GM10248 (cell line): ENCODE results near the gene DYNC2I2.

ENCODE experiments used
- CTCF ChIA-PET: fragments of 300-600 bp; sonication (Branson Sonifier 250); formaldehyde crosslinking; extraction: SDS; loops from one replicate; lab custom pipeline; 2021; ENCODE audit warnings: antibody characterized with exemption; lab: Yijun Ruan, JAX
- POLR2A ChIA-PET: fragments of 350-650 bp; sonication (Branson Sonifier 250); formaldehyde crosslinking; extraction: SDS; loops from one replicate; lab custom pipeline; 2020; ENCODE audit warnings: antibody characterized with exemption; lab: Yijun Ruan, JAX
- DNase-seq: peaks from one replicate; pipeline ENCODE4 v3.0.0; 2012; ENCODE audit errors: extremely low spot score
- CTCF ChIP-seq: IDR thresholded peaks from 2 replicates; pipeline ENCODE4 v1.5.1; 2012; ENCODE audit warnings: mild to moderate bottlenecking, low read depth; ENCODE audit errors: extremely low read depth, missing control alignments, control extremely low read depth

Gene DYNC2I2

DNA sequence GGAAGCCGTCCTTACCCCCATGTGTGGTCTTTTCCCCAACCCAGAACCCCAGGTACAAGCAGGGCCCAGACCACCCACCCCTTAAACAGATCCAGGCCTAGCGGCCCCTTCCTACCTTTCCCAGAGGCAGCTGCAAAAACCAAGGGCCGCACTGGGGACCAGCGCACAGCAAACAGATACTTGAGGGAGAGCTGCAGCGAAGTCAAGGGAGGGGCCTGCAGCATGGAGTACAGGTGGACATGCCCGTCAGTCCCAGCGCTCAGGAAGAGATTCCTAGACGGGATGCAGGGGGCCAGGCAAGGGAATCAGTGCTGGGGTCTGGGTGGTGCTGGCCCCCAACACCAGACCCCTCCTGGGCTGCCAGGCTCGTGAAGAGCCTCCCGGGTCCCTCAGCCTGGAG is 22.5 kb downstream of the DYNC2I2 start:
- TF ChIP-seq CTCF: no peak
- ChIA-PET CTCF (interaction anchor here (0.7 to 1.8 kb wide), 3 partner anchors 22 to 68 kb away, joined by 3 to 5 read pairs (median 4); partner anchors contain the start of gene PKN3), POLR2A (interaction anchor here (0.8 kb wide), 1 partner anchor 69 kb away, joined by 3 read pairs; no protein-coding TSS in a partner anchor)
- peak; percentile 18 for DNase-seq

- ChIA-PET POLR2A (interaction anchor here (0.8 kb wide), 1 partner anchor 68 kb away, joined by 3 read pairs; no protein-coding TSS in a partner anchor), CTCF (interaction anchor here (0.7 to 1.2 kb wide), 3 partner anchors 21 to 49 kb away, joined by 3 to 5 read pairs (median 3); no protein-coding TSS in a partner anchor)
- DNase-seq: no peak
- no peak for TF ChIP-seq CTCF
These were observed 23.0 kb downstream of the DYNC2I2 start for GRCh38 chr9:128633601-128634000.

GRCh38 chr9:128633057-128633456 is 23.6 kb downstream of the DYNC2I2 start:
- POLR2A ChIA-PET: no interaction called here
- no peak for DNase-seq

DNA sequence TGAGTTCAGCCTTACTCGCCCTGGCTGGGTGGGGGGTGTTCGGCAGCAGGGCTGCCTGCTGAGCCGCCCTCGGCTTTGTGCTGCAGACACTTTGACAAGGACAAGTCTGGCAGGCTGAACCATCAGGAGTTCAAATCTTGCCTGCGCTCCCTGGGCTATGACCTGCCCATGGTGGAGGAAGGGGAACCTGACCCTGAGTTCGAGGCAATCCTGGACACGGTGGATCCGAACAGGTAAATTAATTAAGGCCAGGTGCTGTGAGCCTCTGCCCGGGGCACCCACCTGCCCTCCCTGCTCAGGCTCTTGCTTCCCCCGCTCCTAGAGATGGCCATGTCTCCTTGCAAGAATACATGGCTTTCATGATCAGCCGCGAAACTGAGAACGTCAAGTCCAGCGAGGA is 24.2 kb downstream of the DYNC2I2 start:
- ChIA-PET CTCF (interaction anchor here (1.0 kb wide), 1 partner anchor 14 kb away, joined by 3 read pairs; no protein-coding TSS in a partner anchor), POLR2A (no interaction called here)
- no peak for DNase-seq
- TF ChIP-seq CTCF: no peak

More at GRCh38 chr9:128633057-128633456, 23.6 kb downstream of the DYNC2I2 start:
- TF ChIP-seq CTCF: no peak
- CTCF ChIA-PET: interaction anchor here (0.7 to 1.2 kb wide), 3 partner anchors 21 to 50 kb away, joined by 3 to 5 read pairs (median 3); no protein-coding TSS in a partner anchor

- ChIA-PET POLR2A (no interaction called here), CTCF (interaction anchor here (1.0 kb wide), 1 partner anchor 14 kb away, joined by 3 read pairs; no protein-coding TSS in a partner anchor)
- TF ChIP-seq CTCF: no peak
- DNase-seq: no peak
These were observed 24.6 kb downstream of the DYNC2I2 start for GRCh38 chr9:128632066-128632465.

GRCh38 chr9:128631636-128632035 is 25.0 kb downstream of the DYNC2I2 start:
- DNase-seq: no peak
- POLR2A ChIA-PET: no interaction called here
- no peak for TF ChIP-seq CTCF
- CTCF ChIA-PET: interaction anchor here (1.0 kb wide), 1 partner anchor 15 kb away, joined by 3 read pairs; no protein-coding TSS in a partner anchor
